GM23338 (cell line): Measurements from ENCODE around the gene TMIGD2.

ENCODE experiments used
- CREB1 ChIP-seq: fragments of 250-450 bp; sonication (Bioruptor Pico); IDR thresholded peaks from 2 replicates; pipeline ENCODE4 v1.5.0; 2020; ENCODE audit warnings: low read depth, mild to moderate bottlenecking, moderate library complexity
- CTCF ChIP-seq, 2 experiments: fragments of 200-600 bp in 1 of 2; sonication (generic) in 1 of 2; conservative IDR thresholded peaks; 2 replicates each; pipeline versions ENCODE4 v1.5.1 to v1.6.1; 2016 to 2017; ENCODE audit warnings: antibody characterized with exemption in 2 of 2, low read depth in 2 of 2, mild to moderate bottlenecking in 2 of 2, moderate library complexity in 1 of 2
- EZH2 ChIP-seq: fragments of 200-600 bp; sonication (generic); IDR thresholded peaks from one replicate; pipeline ENCODE4 v1.8.0; 2017; ENCODE audit warnings: antibody characterized with exemption, mild to moderate bottlenecking, low read depth; ENCODE audit not compliant: unreplicated experiment
- EZH2phosphoT487 ChIP-seq: fragments of 200-600 bp; sonication (generic); IDR thresholded peaks from one replicate; pipeline ENCODE4 v1.8.1; 2018; ENCODE audit warnings: antibody characterized with exemption; ENCODE audit not compliant: unreplicated experiment
- JUNB ChIP-seq: IDR thresholded peaks from one replicate; pipeline ENCODE4 v1.6.1; 2016; ENCODE audit warnings: antibody characterized with exemption; ENCODE audit not compliant: unreplicated experiment
- NANOG ChIP-seq: IDR thresholded peaks from 2 replicates; pipeline ENCODE4 v1.6.1; 2016; ENCODE audit warnings: antibody characterized with exemption, borderline replicate concordance
- POLR2AphosphoS5 ChIP-seq: IDR thresholded peaks from 2 replicates; pipeline ENCODE4 v1.6.1; 2016; ENCODE audit warnings: antibody characterized with exemption, low read depth
- REST ChIP-seq: IDR thresholded peaks from one replicate; pipeline ENCODE4 v1.6.1; 2018; ENCODE audit warnings: antibody characterized with exemption; ENCODE audit not compliant: unreplicated experiment
- STAT1 ChIP-seq: IDR thresholded peaks from one replicate; pipeline ENCODE4 v1.6.1; 2016; ENCODE audit warnings: antibody characterized with exemption; ENCODE audit not compliant: unreplicated experiment
- ZNF114 ChIP-seq: fragments of 250-450 bp; sonication (Bioruptor Pico); IDR thresholded peaks from 2 replicates; pipeline ENCODE4 v1.5.0; 2020; ENCODE audit warnings: mild to moderate bottlenecking, moderate library complexity
- ZNF331 ChIP-seq: fragments of 250-450 bp; sonication (Bioruptor Pico); IDR thresholded peaks from 2 replicates; pipeline ENCODE4 v1.5.0; 2020; ENCODE audit warnings: low read depth, mild to moderate bottlenecking, moderate library complexity
- TF ChIP-seq, protein P1 (sequence below): IDR thresholded peaks from 2 replicates; pipeline ENCODE4 v1.6.1; 2016; ENCODE audit warnings: antibody characterized with exemption

GRCh38 chr19:4326215-4326836, 24.1 kb upstream of the TMIGD2 start:
- TF ChIP-seq CTCF (conservative IDR thresholded peaks at IDR 0.05; ENCODE audit: low read depth in 2 of 2) (no peak), REST (no peak), JUNB (no peak), CREB1 (no peak), POLR2AphosphoS5 (no peak), ZNF331 (no peak), EZH2 (no peak), STAT1 (no peak), NANOG (no peak), ZNF114 (CRISPR knock-in tag) (no peak), EZH2phosphoT487 (no peak)
- TF ChIP-seq, protein P1, sequence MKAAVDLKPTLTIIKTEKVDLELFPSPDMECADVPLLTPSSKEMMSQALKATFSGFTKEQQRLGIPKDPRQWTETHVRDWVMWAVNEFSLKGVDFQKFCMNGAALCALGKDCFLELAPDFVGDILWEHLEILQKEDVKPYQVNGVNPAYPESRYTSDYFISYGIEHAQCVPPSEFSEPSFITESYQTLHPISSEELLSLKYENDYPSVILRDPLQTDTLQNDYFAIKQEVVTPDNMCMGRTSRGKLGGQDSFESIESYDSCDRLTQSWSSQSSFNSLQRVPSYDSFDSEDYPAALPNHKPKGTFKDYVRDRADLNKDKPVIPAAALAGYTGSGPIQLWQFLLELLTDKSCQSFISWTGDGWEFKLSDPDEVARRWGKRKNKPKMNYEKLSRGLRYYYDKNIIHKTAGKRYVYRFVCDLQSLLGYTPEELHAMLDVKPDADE: no peak
